Measurements from ENCODE around the gene CCDC78.

DNA sequence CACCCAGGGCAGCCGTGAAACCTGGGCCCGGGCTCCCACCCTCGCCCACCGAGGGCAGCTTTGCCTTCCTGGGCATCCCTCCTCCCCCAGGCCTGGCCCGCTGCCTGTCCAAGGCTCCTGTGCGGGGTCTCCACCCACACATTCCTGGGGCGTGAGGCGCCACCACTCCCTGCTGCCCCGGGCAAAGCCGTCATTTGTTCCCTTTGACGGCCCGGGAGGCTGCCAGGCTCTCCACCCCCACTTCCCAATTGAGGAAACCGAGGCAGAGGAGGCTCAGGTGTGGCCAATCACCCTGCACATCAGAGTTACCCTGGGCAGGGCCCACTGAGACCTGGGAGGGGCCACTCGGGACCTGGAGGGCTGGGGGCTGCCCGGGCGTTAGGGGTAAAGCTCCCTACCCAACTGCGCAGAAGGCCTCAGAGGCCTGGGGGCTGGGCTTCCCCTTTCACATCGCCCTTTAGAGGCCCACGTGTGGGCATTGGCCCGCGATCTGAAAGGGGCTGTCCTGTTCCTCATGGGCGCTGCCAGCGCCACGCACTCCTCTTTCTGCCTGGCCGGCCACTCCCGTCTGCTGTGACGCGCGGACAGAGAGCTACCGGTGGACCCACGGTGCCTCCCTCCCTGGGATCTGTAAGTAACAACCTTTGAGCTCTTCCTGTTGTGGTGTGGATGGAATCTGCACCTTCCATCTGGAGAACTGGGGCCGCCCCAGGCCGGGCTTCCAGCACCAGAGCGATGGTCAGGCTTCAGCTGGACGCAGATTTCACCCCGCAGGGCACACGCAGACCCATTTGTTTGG is 34.5 kb upstream of the CCDC78 start, which contains the start of gene MSLN:
- TF ChIP-seq EP300 (IDR thresholded peaks at IDR 0.05): no peak
- TF ChIP-seq, protein P1, sequence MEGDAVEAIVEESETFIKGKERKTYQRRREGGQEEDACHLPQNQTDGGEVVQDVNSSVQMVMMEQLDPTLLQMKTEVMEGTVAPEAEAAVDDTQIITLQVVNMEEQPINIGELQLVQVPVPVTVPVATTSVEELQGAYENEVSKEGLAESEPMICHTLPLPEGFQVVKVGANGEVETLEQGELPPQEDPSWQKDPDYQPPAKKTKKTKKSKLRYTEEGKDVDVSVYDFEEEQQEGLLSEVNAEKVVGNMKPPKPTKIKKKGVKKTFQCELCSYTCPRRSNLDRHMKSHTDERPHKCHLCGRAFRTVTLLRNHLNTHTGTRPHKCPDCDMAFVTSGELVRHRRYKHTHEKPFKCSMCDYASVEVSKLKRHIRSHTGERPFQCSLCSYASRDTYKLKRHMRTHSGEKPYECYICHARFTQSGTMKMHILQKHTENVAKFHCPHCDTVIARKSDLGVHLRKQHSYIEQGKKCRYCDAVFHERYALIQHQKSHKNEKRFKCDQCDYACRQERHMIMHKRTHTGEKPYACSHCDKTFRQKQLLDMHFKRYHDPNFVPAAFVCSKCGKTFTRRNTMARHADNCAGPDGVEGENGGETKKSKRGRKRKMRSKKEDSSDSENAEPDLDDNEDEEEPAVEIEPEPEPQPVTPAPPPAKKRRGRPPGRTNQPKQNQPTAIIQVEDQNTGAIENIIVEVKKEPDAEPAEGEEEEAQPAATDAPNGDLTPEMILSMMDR (IDR thresholded peaks at IDR 0.05): no peak
